MM.1S (cell line): Measurements from ENCODE around the gene CELSR3.

Source experiments
- DNase-seq: peaks from one replicate; pipeline ENCODE4 v3.0.0-alpha.2; 2015
- H2AFZ ChIP-seq: fragments of 300-600 bp; sonication (generic); 2 replicates; pipeline ENCODE4 v1.6.0; 2016; ENCODE audit warnings: antibody characterized with exemption, low read length
- H3F3A ChIP-seq: fragments of 300-600 bp; sonication (generic); 2 replicates; pipeline ENCODE4 v1.6.1; 2016; ENCODE audit warnings: mild to moderate bottlenecking, antibody characterized with exemption, low read length, moderate library complexity, mixed read lengths; ENCODE audit not compliant: insufficient read depth
- H3K27ac ChIP-seq: fragments of 300-600 bp; sonication (generic); 2 replicates; pipeline ENCODE4 v1.5.1; 2016; ENCODE audit warnings: mild to moderate bottlenecking, low read length
- H3K27me3 ChIP-seq: fragments of 300-600 bp; sonication (generic); replicated peaks from 2 replicates; pipeline ENCODE4 v1.6.0; 2016; ENCODE audit warnings: low read length; ENCODE audit not compliant: insufficient read depth
- H3K36me3 ChIP-seq: fragments of 300-600 bp; sonication (generic); replicated peaks from 2 replicates; pipeline ENCODE4 v1.6.1; 2016; ENCODE audit warnings: mild to moderate bottlenecking, low read length, mixed read lengths; ENCODE audit not compliant: insufficient read depth
- H3K4me1 ChIP-seq: fragments of 300-600 bp; sonication (generic); 2 replicates; pipeline ENCODE4 v1.6.1; 2016; ENCODE audit warnings: low read length, mixed read lengths
- H3K4me2 ChIP-seq: fragments of 300-600 bp; sonication (generic); 2 replicates; pipeline ENCODE4 v1.6.0; 2016; ENCODE audit warnings: low read depth, low read length
- H3K4me3 ChIP-seq: fragments of 300-600 bp; sonication (generic); 2 replicates; pipeline ENCODE4 v1.5.1; 2016; ENCODE audit warnings: low read length, mixed read lengths
- H3K79me2 ChIP-seq: fragments of 300-600 bp; sonication (generic); 2 replicates; pipeline ENCODE4 v1.6.1; 2016; ENCODE audit warnings: mixed run types, low read length, mixed read lengths
- H3K9ac ChIP-seq: fragments of 300-600 bp; sonication (generic); 2 replicates; pipeline ENCODE4 v1.6.1; 2016; ENCODE audit warnings: low read length, mixed read lengths
- H3K9me2 ChIP-seq: fragments of 300-600 bp; sonication (generic); replicated peaks from 2 replicates; pipeline ENCODE4 v1.6.1; 2016; ENCODE audit warnings: mild to moderate bottlenecking, low read length, mixed read lengths; ENCODE audit not compliant: insufficient read depth
- H3K9me3 ChIP-seq: fragments of 300-600 bp; sonication (generic); replicated peaks from 2 replicates; pipeline ENCODE4 v1.6.1; 2016; ENCODE audit warnings: mild to moderate bottlenecking, low read length, mixed read lengths; ENCODE audit not compliant: insufficient read depth
- H4K20me1 ChIP-seq: fragments of 300-600 bp; sonication (generic); 2 replicates; pipeline ENCODE4 v1.6.1; 2016; ENCODE audit warnings: mild to moderate bottlenecking, low read length, moderate library complexity, mixed read lengths; ENCODE audit not compliant: insufficient read depth
- CTCF ChIP-seq: fragments of 300-600 bp; sonication (generic); IDR thresholded peaks from 2 replicates; pipeline ENCODE4 v1.5.1; 2016; ENCODE audit warnings: antibody characterized with exemption, low read length, mixed read lengths
- EZH2 ChIP-seq: fragments of 300-600 bp; sonication (generic); optimal IDR thresholded peaks from 2 replicates; pipeline ENCODE3; 2017; ENCODE audit warnings: low read depth, mild to moderate bottlenecking, antibody characterized with exemption, low read length, mixed read lengths
- EZH2phosphoT487 ChIP-seq: fragments of 300-600 bp; sonication (generic); IDR thresholded peaks from 2 replicates; pipeline ENCODE4 v1.6.1; 2018; ENCODE audit warnings: antibody characterized with exemption, low read length

Gene CELSR3

GRCh38 chr3:48591436-48591835 is 71.2 kb downstream of the CELSR3 start:
- Histone ChIP-seq H3K9me3 (no peaks in the 10 kb centered on the region), H3K4me2 (no peak overlapping the region), H3K9me2 (no peaks in the 10 kb centered on the region), H3K4me1 (no peaks in the 10 kb centered on the region), H4K20me1 (no peaks in the 10 kb centered on the region), H3F3A (no peaks in the 10 kb centered on the region), H3K27ac (no peak overlapping the region), H3K4me3 (no peak overlapping the region), H3K36me3 (no peaks in the 10 kb centered on the region), H3K27me3 (peaks cover 77% of the 10 kb centered on the region), H2AFZ (no peak overlapping the region), H3K79me2 (no peaks in the 10 kb centered on the region), H3K9ac (no peak overlapping the region)
- TF ChIP-seq EZH2phosphoT487 (no peak), CTCF (no peak), EZH2 (no peak)
- DNase-seq: no peak

- H2AFZ ChIP-seq: no peak overlapping the region
- H3K36me3 ChIP-seq: no peaks in the 10 kb centered on the region
- H4K20me1 ChIP-seq: no peaks in the 10 kb centered on the region
- H3K27me3 ChIP-seq: peaks cover 92% of the 10 kb centered on the region
- no peaks in the 10 kb centered on the region for H3K4me1 ChIP-seq
- H3K79me2 ChIP-seq: no peaks in the 10 kb centered on the region
- no peak overlapping the region for H3K4me2 ChIP-seq
- no peak overlapping the region for H3K27ac ChIP-seq
- H3K4me3 ChIP-seq: no peak overlapping the region
- no peaks in the 10 kb centered on the region for H3K9me3 ChIP-seq
- H3K9ac ChIP-seq: no peak overlapping the region
- no peak for DNase-seq
- H3K9me2 ChIP-seq: no peaks in the 10 kb centered on the region
- no peak for TF ChIP-seq EZH2
- no peak for TF ChIP-seq EZH2phosphoT487
- TF ChIP-seq CTCF: no peak
- H3F3A ChIP-seq: no peaks in the 10 kb centered on the region
Observed at GRCh38 chr3:48588230-48588629, 74.5 kb downstream of the CELSR3 start.

- no peak overlapping the region for H3K4me3 ChIP-seq
- no peaks in the 10 kb centered on the region for H3K79me2 ChIP-seq
- H3F3A ChIP-seq: no peaks in the 10 kb centered on the region
- H2AFZ ChIP-seq: no peak overlapping the region
- H3K4me1 ChIP-seq: no peaks in the 10 kb centered on the region
- no peak for DNase-seq
- peaks cover 94% of the 10 kb centered on the region for H3K27me3 ChIP-seq
- TF ChIP-seq EZH2 (no peak), EZH2phosphoT487 (no peak), CTCF (no peak)
- no peaks in the 10 kb centered on the region for H3K36me3 ChIP-seq
- no peaks in the 10 kb centered on the region for H3K9me2 ChIP-seq
- H3K9ac ChIP-seq: no peak overlapping the region
- H3K9me3 ChIP-seq: no peaks in the 10 kb centered on the region
- H3K4me2 ChIP-seq: no peak overlapping the region
- no peaks in the 10 kb centered on the region for H4K20me1 ChIP-seq
- no peak overlapping the region for H3K27ac ChIP-seq
Observed at GRCh38 chr3:48587686-48588085, 75.0 kb downstream of the CELSR3 start.
